IMR-90 (cell line): Measurements from ENCODE around the gene CTNNA1. TPM values are rescaled to one million over a fixed set of nuclear protein-coding genes. Genes with fewer than 3 reads are reported as not detected.

Experiments
- ATAC-seq: fragments of 200-7000 bp; cut with Tn5 transposase; 2 replicates; pipeline ENCODE4 v1.9.1; 2020; ENCODE audit warnings: low read depth, mild to moderate bottlenecking, moderate library complexity
- BruUV-seq: library from RNA; stranded (reverse); fragments of 400-500 nt; replicated peaks from 2 replicates; lab custom pipeline; 2021; lab: Mats Ljungman, UMichigan
- CTCF ChIA-PET: fragments of 300-600 bp; formaldehyde crosslinking; extraction: SDS; loops from one replicate; lab custom pipeline; 2021; ENCODE audit warnings: antibody characterized with exemption; lab: Yijun Ruan, JAX
- POLR2A ChIA-PET: fragments of 300-600 bp; sonication (Branson Sonifier 250); formaldehyde crosslinking; loops from one replicate; lab custom pipeline; 2022; ENCODE audit warnings: antibody characterized with exemption; ENCODE audit not compliant: unreplicated experiment; lab: Charles Lee
- DNase-seq: peaks from one replicate; pipeline ENCODE4 v3.0.0; 2013
- H2AFZ ChIP-seq: replicated peaks from 2 replicates; pipeline ENCODE3; 2013; ENCODE audit warnings: low read length, mild to moderate bottlenecking; ENCODE audit not compliant: poor library complexity
- H2AK5ac ChIP-seq: 2 replicates; pipeline ENCODE4 v1.6.1; 2013; ENCODE audit warnings: low read depth, low read length, inconsistent platforms
- H2AK9ac ChIP-seq: replicated peaks from 2 replicates; pipeline ENCODE3; 2013; ENCODE audit warnings: mild to moderate bottlenecking, low read depth, low read length, moderate library complexity; ENCODE audit not compliant: poor library complexity
- H2BK120ac ChIP-seq: 2 replicates; pipeline ENCODE4 v1.6.1; 2013; ENCODE audit warnings: low read depth, low read length, inconsistent platforms
- H2BK15ac ChIP-seq: 3 replicates; pipeline ENCODE4 v1.6.1; 2013; ENCODE audit warnings: low read depth, low read length, inconsistent platforms
- H2BK20ac ChIP-seq: 2 replicates; pipeline ENCODE4 v1.6.1; 2013; ENCODE audit warnings: low read depth, mild to moderate bottlenecking, inconsistent platforms, low read length, moderate library complexity
- H2BK5ac ChIP-seq: 2 replicates; pipeline ENCODE4 v1.6.1; 2013; ENCODE audit warnings: mild to moderate bottlenecking, low read depth, low read length, inconsistent platforms; ENCODE audit not compliant: poor library complexity, severe bottlenecking
- H3K14ac ChIP-seq: replicated peaks from 2 replicates; pipeline ENCODE4 v1.6.1; 2013; ENCODE audit warnings: low read depth, low read length, inconsistent platforms
- H3K18ac ChIP-seq: 2 replicates; pipeline ENCODE4 v1.6.1; 2013; ENCODE audit warnings: low read depth, low read length, control low read depth
- H3K23ac ChIP-seq: 2 replicates; pipeline ENCODE4 v1.6.1; 2013; ENCODE audit warnings: low read depth, low read length, inconsistent platforms
- H3K27ac ChIP-seq: 2 replicates; pipeline ENCODE4 v1.5.1; 2013; ENCODE audit warnings: mild to moderate bottlenecking, control low read depth, low read length; ENCODE audit not compliant: insufficient read depth
- H3K27me3 ChIP-seq: 2 replicates; pipeline ENCODE4 v1.6.1; 2013; ENCODE audit warnings: low read length; ENCODE audit not compliant: control insufficient read depth, insufficient read depth
- H3K36me3 ChIP-seq: 2 replicates; pipeline ENCODE4 v1.6.1; 2013; ENCODE audit warnings: low read length, mixed read lengths; ENCODE audit not compliant: control insufficient read depth, insufficient read depth
- H3K4ac ChIP-seq: 2 replicates; pipeline ENCODE4 v1.6.1; 2013; ENCODE audit warnings: low read depth, low read length, inconsistent platforms
- H3K4me1 ChIP-seq: 2 replicates; pipeline ENCODE4 v1.6.1; 2013; ENCODE audit warnings: low read length, mixed read lengths; ENCODE audit not compliant: control insufficient read depth, insufficient read depth
- H3K4me2 ChIP-seq: 2 replicates; pipeline ENCODE4 v1.6.1; 2013; ENCODE audit warnings: low read depth, mild to moderate bottlenecking, control low read depth, low read length, moderate library complexity
- H3K4me3 ChIP-seq: 2 replicates; pipeline ENCODE4 v1.5.1; 2013; ENCODE audit warnings: low read depth, mild to moderate bottlenecking, control low read depth, low read length, moderate library complexity; ENCODE audit not compliant: insufficient read depth
- H3K56ac ChIP-seq: 2 replicates; pipeline ENCODE4 v1.6.1; 2013; ENCODE audit warnings: low read length, inconsistent platforms; ENCODE audit not compliant: insufficient read depth; ENCODE audit errors: extremely low read depth
- H3K79me1 ChIP-seq, 2 experiments: 2 replicates each; pipeline ENCODE4 v1.6.1; 2013; ENCODE audit warnings: low read length in 2 of 2, inconsistent platforms in 1 of 2, low read depth in 1 of 2
- H3K9ac ChIP-seq: 2 replicates; pipeline ENCODE4 v1.6.1; 2013; ENCODE audit warnings: low read depth, low read length, control low read depth
- H3K9me1 ChIP-seq: 2 replicates; pipeline ENCODE4 v1.6.1; 2013; ENCODE audit warnings: low read length, inconsistent platforms; ENCODE audit not compliant: insufficient read depth
- H3K9me3 ChIP-seq: 2 replicates; pipeline ENCODE4 v1.6.1; 2013; ENCODE audit warnings: low read length; ENCODE audit not compliant: control insufficient read depth, insufficient read depth
- H4K20me1 ChIP-seq: 2 replicates; pipeline ENCODE4 v1.6.1; 2013; ENCODE audit warnings: low read length, inconsistent platforms; ENCODE audit not compliant: insufficient read depth
- H4K5ac ChIP-seq: 2 replicates; pipeline ENCODE4 v1.6.1; 2013; ENCODE audit warnings: mild to moderate bottlenecking, low read depth, low read length, control low read depth
- H4K8ac ChIP-seq, 2 experiments: 2 replicates each; pipeline ENCODE4 v1.6.1; 2013; ENCODE audit warnings: low read depth in 2 of 2, low read length in 2 of 2, control low read depth in 1 of 2, inconsistent platforms in 1 of 2
- H4K91ac ChIP-seq: 2 replicates; pipeline ENCODE4 v1.6.1; 2013; ENCODE audit warnings: low read depth, low read length, inconsistent platforms; ENCODE audit not compliant: insufficient read depth
- BHLHE40 ChIP-seq: fragments of 150-350 bp; IDR thresholded peaks from 2 replicates; pipeline ENCODE4 v1.6.1; 2016; ENCODE audit warnings: mild to moderate bottlenecking, low read depth, low read length
- CEBPB ChIP-seq: IDR thresholded peaks from 2 replicates; pipeline ENCODE4 v1.6.1; 2012; ENCODE audit warnings: low read depth, low read length, improper control_type of control experiment
- CTCF ChIP-seq: conservative IDR thresholded peaks from 2 replicates; pipeline ENCODE4 v1.5.1; 2012; ENCODE audit warnings: mild to moderate bottlenecking, low read depth, low read length, improper control_type of control experiment
- ELK1 ChIP-seq: fragments of 150-350 bp; IDR thresholded peaks from 2 replicates; pipeline ENCODE4 v1.6.1; 2016; ENCODE audit warnings: low read depth, mild to moderate bottlenecking, low read length, moderate library complexity, borderline replicate concordance
- FOS ChIP-seq: fragments of 150-350 bp; IDR thresholded peaks from 2 replicates; pipeline ENCODE4 v1.6.1; 2016; ENCODE audit warnings: low read depth, low read length
- MAFK ChIP-seq: IDR thresholded peaks from 2 replicates; pipeline ENCODE4 v1.6.1; 2012; ENCODE audit warnings: low read depth, low read length, improper control_type of control experiment
- MAZ ChIP-seq: IDR thresholded peaks from 2 replicates; pipeline ENCODE4 v1.6.1; 2012; ENCODE audit warnings: low read depth, mild to moderate bottlenecking, low read length, improper control_type of control experiment, moderate library complexity, borderline replicate concordance
- MXI1 ChIP-seq: IDR thresholded peaks from 2 replicates; pipeline ENCODE4 v1.6.1; 2012; ENCODE audit warnings: low read depth, mild to moderate bottlenecking, low read length, moderate library complexity, borderline replicate concordance
- NFE2L2 ChIP-seq: fragments of 150-350 bp; IDR thresholded peaks from 2 replicates; pipeline ENCODE4 v1.6.1; 2016; ENCODE audit warnings: low read depth, mild to moderate bottlenecking, low read length
- POLR2A ChIP-seq: IDR thresholded peaks from 2 replicates; pipeline ENCODE4 v1.6.1; 2012; ENCODE audit warnings: mild to moderate bottlenecking, low read depth, low read length
- RCOR1 ChIP-seq: IDR thresholded peaks from 2 replicates; pipeline ENCODE4 v1.6.1; 2012; ENCODE audit warnings: mild to moderate bottlenecking, low read length, improper control_type of control experiment; ENCODE audit not compliant: insufficient replicate concordance
- SMC3 ChIP-seq: fragments of 150-350 bp; IDR thresholded peaks from 2 replicates; pipeline ENCODE4 v1.6.1; 2016; ENCODE audit warnings: low read depth, mild to moderate bottlenecking, antibody characterized with exemption, low read length, moderate library complexity
- USF2 ChIP-seq: fragments of 150-350 bp; IDR thresholded peaks from 2 replicates; pipeline ENCODE4 v1.6.1; 2017; ENCODE audit warnings: mild to moderate bottlenecking, antibody characterized with exemption, low read length, low read depth
- WGBS, 2 experiments: methylation state at CpG; one replicate each; pipeline versions ENCODE4 v1.1.5 to v1.1.7; 2013; ENCODE audit warnings: missing lambda C conversion rate in 2 of 2; ENCODE audit not compliant: insufficient read length in 1 of 2; ENCODE audit errors: extremely low coverage in 2 of 2; 5-methylcytosine and 5-hydroxymethylcytosine counted together
- dilution Hi-C: fragments of 300-500 bp; cut with HindIII; formaldehyde crosslinking; loops from one replicate; pipeline ENCODE4 v1.14.3; 2018; ENCODE audit warnings: low sequenced_read_pairs; ENCODE audit not compliant: unreplicated experiment
- in situ Hi-C: fragments of 300-500 bp; cut with MboI; formaldehyde crosslinking; loops from 3 replicates; pipeline ENCODE4 v1.14.3; 2019; ENCODE audit warnings: low sequenced_read_pairs, inconsistent platforms, mixed read lengths
- intact Hi-C: fragments of 100-400 bp; cut with micrococcal nuclease; formaldehyde crosslinking; loops from 2 replicates; pipeline ENCODE4 v1.10.0; 2022
- polyA plus RNA-seq, 3 experiments: library from polyadenylated mRNA; depleted of rRNA; stranded (reverse); fragments of >200 nt; gene quantifications; 2 replicates each; pipeline ENCODE4 v1.2.3, GENCODE V29; 2012; ENCODE audit warnings: low replicate concordance in 1 of 3
- total RNA-seq: library from RNA; depleted of rRNA; stranded (reverse); fragments of >200 nt; gene quantifications from 2 replicates; pipeline ENCODE4 v1.2.3, GENCODE V29; 2012

Gene CTNNA1
- total and polyA plus RNA-seq, 2 of the 4 experiments (the other 2 are of a cell fraction) = 220 to 471 TPM

- peaks cover 12% of the 10 kb centered on the region for H3K4me1 ChIP-seq
- H2AK9ac ChIP-seq = no peak overlapping the region
- intact Hi-C loops = no loop called here
- 73% methylated on average over 3 of the region's 4 CpGs; no CpG with 5 or more reads in 1 of the 2 experiments for WGBS, 2 experiments
- CTCF ChIA-PET = no interaction called here
- H3K56ac ChIP-seq = no peak overlapping the region
- in situ Hi-C loops = no loop called here
- no peak overlapping the region for H3K18ac ChIP-seq
- H3K27me3 ChIP-seq = no peaks in the 10 kb centered on the region
- H3K23ac ChIP-seq = no peak overlapping the region
- dilution Hi-C loops = no loop called here
- DNase-seq (no peak), ATAC-seq (no peak)
- H2BK120ac ChIP-seq = no peak overlapping the region
- TF ChIP-seq SMC3 (no peak), POLR2A (no peak), FOS (no peak), RCOR1 (no peak), BHLHE40 (no peak), MXI1 (no peak), NFE2L2 (no peak), CTCF (no peak), MAFK (no peak), CEBPB (no peak), USF2 (no peak), ELK1 (no peak), MAZ (no peak)
- POLR2A ChIA-PET = no interaction called here
- no peak overlapping the region for H2AK5ac ChIP-seq
- H3K36me3 ChIP-seq = peaks cover 10% of the 10 kb centered on the region; the same call in 1 of the 2 replicates
- no peak overlapping the region for H3K9ac ChIP-seq
- H2BK15ac ChIP-seq = no peak overlapping the region
- peaks cover 7% of the 10 kb centered on the region for H4K20me1 ChIP-seq
- no peak overlapping the region for H3K4me3 ChIP-seq
- H3K4ac ChIP-seq = no peak overlapping the region
- H4K91ac ChIP-seq = no peak overlapping the region
- H4K5ac ChIP-seq = no peak overlapping the region
- H2BK20ac ChIP-seq = no peak overlapping the region
- H4K8ac ChIP-seq = no peak overlapping the region
- H3K4me2 ChIP-seq = no peak overlapping the region
- peaks cover 11% of the 10 kb centered on the region; the same call in 1 of the 2 replicates for H3K9me1 ChIP-seq
- BruUV-seq = no TSS peak
- H3K27ac ChIP-seq = no peak overlapping the region
- no peaks in the 10 kb centered on the region; a peak in 1 of 4 replicates for H3K79me1 ChIP-seq
- H2BK5ac ChIP-seq = no peak overlapping the region
- H3K9me3 ChIP-seq = no peaks in the 10 kb centered on the region
- no peak overlapping the region for H2AFZ ChIP-seq
- H3K14ac ChIP-seq = no peak overlapping the region
Observed at GRCh38 chr5:138949223-138949574, 196.0 kb downstream of the CTNNA1 start.
